ENCODE results near the gene CST7.

Gene CST7

DNA sequence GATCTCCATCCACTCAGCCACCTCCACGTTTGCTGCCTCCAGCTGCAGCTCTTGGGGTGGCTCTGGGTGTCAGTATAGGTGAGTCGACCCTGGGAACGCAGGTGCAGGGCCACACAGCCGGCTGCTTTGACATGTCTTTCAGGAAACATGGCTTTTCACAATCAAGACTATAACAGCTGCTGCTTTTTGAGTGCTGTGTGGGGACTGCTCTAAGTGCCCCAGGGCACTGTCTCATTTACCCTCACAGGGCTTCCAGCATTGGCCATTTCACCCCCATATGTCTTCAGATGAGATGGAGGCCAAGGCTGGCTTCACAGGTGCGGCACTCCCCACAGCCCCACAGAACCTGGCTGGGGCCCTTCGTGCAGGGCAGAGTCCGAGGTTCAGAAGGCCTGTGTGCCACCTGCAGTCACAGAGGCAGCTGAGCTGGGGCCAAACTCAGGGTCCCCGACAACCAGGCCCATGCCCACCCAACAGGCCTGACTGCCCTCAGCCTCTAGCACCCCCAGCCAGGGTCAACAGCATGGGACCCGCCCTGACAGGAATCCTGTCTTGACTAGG, 14.9 kb upstream of the CST7 start:
- TF ChIP-seq POLR2AphosphoS5 (IDR thresholded peaks at IDR 0.05; ENCODE audit: low read depth, low read length), result no peak
- TF ChIP-seq FOXP2 (optimal IDR thresholded peaks at IDR 0.05; ENCODE audit: borderline replicate concordance, extremely low read depth, extremely low read length, insufficient read depth), result no peak
- no peak for TF ChIP-seq TAF1 (IDR thresholded peaks at IDR 0.05; ENCODE audit: borderline replicate concordance, insufficient read depth, low read length)
- TF ChIP-seq SIN3A (IDR thresholded peaks at IDR 0.05; ENCODE audit: borderline replicate concordance, insufficient read depth, low read length), result no peak
- TF ChIP-seq, protein P1, sequence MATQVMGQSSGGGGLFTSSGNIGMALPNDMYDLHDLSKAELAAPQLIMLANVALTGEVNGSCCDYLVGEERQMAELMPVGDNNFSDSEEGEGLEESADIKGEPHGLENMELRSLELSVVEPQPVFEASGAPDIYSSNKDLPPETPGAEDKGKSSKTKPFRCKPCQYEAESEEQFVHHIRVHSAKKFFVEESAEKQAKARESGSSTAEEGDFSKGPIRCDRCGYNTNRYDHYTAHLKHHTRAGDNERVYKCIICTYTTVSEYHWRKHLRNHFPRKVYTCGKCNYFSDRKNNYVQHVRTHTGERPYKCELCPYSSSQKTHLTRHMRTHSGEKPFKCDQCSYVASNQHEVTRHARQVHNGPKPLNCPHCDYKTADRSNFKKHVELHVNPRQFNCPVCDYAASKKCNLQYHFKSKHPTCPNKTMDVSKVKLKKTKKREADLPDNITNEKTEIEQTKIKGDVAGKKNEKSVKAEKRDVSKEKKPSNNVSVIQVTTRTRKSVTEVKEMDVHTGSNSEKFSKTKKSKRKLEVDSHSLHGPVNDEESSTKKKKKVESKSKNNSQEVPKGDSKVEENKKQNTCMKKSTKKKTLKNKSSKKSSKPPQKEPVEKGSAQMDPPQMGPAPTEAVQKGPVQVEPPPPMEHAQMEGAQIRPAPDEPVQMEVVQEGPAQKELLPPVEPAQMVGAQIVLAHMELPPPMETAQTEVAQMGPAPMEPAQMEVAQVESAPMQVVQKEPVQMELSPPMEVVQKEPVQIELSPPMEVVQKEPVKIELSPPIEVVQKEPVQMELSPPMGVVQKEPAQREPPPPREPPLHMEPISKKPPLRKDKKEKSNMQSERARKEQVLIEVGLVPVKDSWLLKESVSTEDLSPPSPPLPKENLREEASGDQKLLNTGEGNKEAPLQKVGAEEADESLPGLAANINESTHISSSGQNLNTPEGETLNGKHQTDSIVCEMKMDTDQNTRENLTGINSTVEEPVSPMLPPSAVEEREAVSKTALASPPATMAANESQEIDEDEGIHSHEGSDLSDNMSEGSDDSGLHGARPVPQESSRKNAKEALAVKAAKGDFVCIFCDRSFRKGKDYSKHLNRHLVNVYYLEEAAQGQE (IDR thresholded peaks at IDR 0.05; ENCODE audit: insufficient read depth in 1 of 2, low read depth in 2 of 2, low read length in 2 of 2), result no peak

GRCh38 chr20:24934716-24935115, 14.4 kb upstream of the CST7 start:
- no peak for TF ChIP-seq POLR2AphosphoS5 (IDR thresholded peaks at IDR 0.05; ENCODE audit: low read depth, low read length)
- TF ChIP-seq, protein P1 (IDR thresholded peaks at IDR 0.05; ENCODE audit: insufficient read depth in 1 of 2, low read depth in 2 of 2, low read length in 2 of 2), result no peak
- TF ChIP-seq SIN3A (IDR thresholded peaks at IDR 0.05; ENCODE audit: borderline replicate concordance, insufficient read depth, low read length), result no peak
- TF ChIP-seq TAF1 (IDR thresholded peaks at IDR 0.05; ENCODE audit: borderline replicate concordance, insufficient read depth, low read length), result no peak
- TF ChIP-seq FOXP2 (optimal IDR thresholded peaks at IDR 0.05; ENCODE audit: borderline replicate concordance, extremely low read depth, extremely low read length, insufficient read depth), result no peak

- TF ChIP-seq TAF1 (IDR thresholded peaks at IDR 0.05; ENCODE audit: borderline replicate concordance, insufficient read depth, low read length) (no peak), FOXP2 (optimal IDR thresholded peaks at IDR 0.05; ENCODE audit: borderline replicate concordance, extremely low read depth, extremely low read length, insufficient read depth) (no peak)
- TF ChIP-seq, protein P1 (IDR thresholded peaks at IDR 0.05; ENCODE audit: insufficient read depth in 1 of 2, low read depth in 2 of 2, low read length in 2 of 2), result no peak
These were observed 13.9 kb upstream of the CST7 start for GRCh38 chr20:24935140-24935539.

GRCh38 chr20:24935766-24936525, 13.1 kb upstream of the CST7 start:
- no peak for TF ChIP-seq FOXP2 (optimal IDR thresholded peaks at IDR 0.05; ENCODE audit: borderline replicate concordance, extremely low read depth, extremely low read length, insufficient read depth)
- TF ChIP-seq, protein P1 (IDR thresholded peaks at IDR 0.05; ENCODE audit: insufficient read depth in 1 of 2, low read depth in 2 of 2, low read length in 2 of 2), result no peak
- TF ChIP-seq TAF1 (IDR thresholded peaks at IDR 0.05; ENCODE audit: borderline replicate concordance, insufficient read depth, low read length), result no peak
- no peak for TF ChIP-seq POLR2AphosphoS5 (IDR thresholded peaks at IDR 0.05; ENCODE audit: low read depth, low read length)
- no peak for TF ChIP-seq SIN3A (IDR thresholded peaks at IDR 0.05; ENCODE audit: borderline replicate concordance, insufficient read depth, low read length)

All from PFSK-1 (cell line).